ENCODE results near the gene GPR35.

GPR35 gene

DNA sequence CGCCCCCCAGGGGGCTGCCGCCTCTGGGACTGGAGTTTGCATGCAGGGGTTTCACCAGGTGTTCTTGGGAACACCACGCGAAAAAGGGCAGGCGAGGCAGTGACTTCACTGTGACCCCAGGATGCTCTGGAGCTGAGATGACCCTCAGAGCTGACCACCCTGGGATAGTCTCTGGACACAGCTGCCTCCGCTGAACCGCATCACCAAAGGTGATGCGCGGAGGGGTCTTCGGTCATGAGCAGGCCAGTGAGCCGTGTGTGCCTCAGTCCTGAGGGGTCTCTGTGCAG lies 17.5 kb downstream of the GPR35 start:
- no peak for DNase-seq (ENCODE audit: low spot score)
- ChIA-PET POLR2A (ENCODE audit: low non-redundant PET) (interaction anchor here (0.6 kb wide), 1 partner anchor 195 kb away, joined by 3 read pairs; no protein-coding TSS in a partner anchor), CTCF (no interaction called here)
- H3K27ac ChIP-seq: no peak overlapping the region
- TF ChIP-seq, protein P1, sequence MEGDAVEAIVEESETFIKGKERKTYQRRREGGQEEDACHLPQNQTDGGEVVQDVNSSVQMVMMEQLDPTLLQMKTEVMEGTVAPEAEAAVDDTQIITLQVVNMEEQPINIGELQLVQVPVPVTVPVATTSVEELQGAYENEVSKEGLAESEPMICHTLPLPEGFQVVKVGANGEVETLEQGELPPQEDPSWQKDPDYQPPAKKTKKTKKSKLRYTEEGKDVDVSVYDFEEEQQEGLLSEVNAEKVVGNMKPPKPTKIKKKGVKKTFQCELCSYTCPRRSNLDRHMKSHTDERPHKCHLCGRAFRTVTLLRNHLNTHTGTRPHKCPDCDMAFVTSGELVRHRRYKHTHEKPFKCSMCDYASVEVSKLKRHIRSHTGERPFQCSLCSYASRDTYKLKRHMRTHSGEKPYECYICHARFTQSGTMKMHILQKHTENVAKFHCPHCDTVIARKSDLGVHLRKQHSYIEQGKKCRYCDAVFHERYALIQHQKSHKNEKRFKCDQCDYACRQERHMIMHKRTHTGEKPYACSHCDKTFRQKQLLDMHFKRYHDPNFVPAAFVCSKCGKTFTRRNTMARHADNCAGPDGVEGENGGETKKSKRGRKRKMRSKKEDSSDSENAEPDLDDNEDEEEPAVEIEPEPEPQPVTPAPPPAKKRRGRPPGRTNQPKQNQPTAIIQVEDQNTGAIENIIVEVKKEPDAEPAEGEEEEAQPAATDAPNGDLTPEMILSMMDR (conservative IDR thresholded peaks at IDR 0.05; ENCODE audit: low read depth): no peak

DNA sequence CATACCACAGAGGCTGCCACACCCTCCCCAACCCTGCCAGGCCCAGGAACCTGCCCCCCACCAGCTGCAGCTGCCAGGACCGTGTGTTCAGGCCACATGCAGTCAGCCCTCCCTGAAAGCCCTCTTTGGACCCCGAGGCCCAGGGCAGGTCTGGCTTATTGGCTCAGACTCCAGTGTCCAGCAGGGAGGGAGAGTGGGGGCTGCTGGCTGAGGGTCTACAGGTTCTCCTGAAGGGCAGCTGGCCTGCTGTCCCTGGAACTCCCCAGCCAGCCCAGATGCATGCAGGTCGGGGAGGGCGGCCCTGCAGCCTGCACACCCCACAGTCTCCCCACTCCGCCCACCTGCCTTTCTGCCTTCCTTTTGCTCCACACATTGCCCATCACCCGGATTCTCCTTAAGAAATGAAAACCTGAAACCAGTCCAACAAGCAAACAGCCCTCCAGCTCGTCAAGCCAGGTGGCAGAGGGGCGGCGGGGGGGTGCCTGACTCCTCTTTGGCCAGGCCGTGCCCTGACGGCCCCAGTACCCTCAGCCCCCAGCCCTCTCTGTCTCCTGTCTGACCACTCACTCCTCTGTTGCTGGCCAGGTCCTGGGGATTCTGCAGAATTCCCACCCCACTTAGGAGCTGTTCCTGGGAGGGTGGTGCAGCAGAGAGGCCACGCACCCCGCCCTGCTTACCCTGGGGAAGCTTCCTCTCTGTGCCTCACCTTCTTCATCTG lies 18.0 kb downstream of the GPR35 start:
- ChIA-PET CTCF (interaction anchor here (0.6 to 0.7 kb wide), 2 partner anchors 500 to 643 kb away, joined by 3 read pairs; no protein-coding TSS in a partner anchor), POLR2A (ENCODE audit: low non-redundant PET) (no interaction called here)
- no peak for DNase-seq (ENCODE audit: low spot score)
- H3K27ac ChIP-seq: no peak overlapping the region
- TF ChIP-seq, protein P1 (conservative IDR thresholded peaks at IDR 0.05; ENCODE audit: low read depth): no peak

DNA sequence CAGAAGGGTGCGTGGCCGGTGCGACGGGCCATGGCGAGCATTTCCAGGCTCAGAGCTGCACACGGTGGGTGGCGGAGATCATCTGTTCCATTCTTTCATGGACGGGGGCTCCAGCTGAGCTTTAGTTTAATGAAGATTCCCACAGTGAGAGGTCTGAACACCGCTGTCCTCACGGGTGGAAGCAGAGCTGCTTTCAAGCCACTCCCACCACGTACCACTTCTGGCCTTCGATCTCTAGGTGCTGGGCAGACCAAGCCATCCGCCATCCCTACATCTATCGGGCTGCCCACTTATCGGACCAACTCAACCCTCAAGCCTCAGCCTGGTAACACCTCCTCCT lies 18.5 kb downstream of the GPR35 start:
- DNase-seq (ENCODE audit: low spot score): no peak
- TF ChIP-seq, protein P1 (conservative IDR thresholded peaks at IDR 0.05; ENCODE audit: low read depth): no peak
- CTCF ChIA-PET: interaction anchor here (0.6 to 0.7 kb wide), 2 partner anchors 500 to 643 kb away, joined by 3 read pairs; no protein-coding TSS in a partner anchor
- H3K27ac ChIP-seq: no peak overlapping the region
- POLR2A ChIA-PET (ENCODE audit: low non-redundant PET): no interaction called here

DNA sequence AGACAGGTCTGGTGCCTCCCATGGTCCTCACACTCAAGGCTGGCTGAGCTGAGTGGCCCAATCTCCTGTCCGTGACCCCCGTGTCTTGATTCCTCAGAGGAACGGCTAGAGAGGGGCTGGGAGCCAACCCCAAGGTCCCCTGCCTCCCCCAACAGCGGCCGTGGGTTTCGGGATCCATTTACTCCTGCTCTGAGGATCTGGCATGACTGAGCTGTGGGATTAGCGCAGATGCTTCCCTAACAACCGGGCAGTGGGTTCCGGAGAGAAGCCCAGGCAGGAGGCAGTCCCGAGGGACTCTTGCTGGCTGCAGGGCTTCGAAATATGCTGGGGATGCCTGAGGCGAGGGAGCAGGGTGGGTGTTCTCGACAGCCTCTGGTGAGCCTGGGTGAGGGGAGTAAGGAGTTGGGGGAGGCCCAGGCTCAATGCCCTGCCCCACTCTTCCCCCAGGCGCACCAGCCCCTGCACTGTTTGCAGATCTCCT lies 18.9 kb downstream of the GPR35 start:
- TF ChIP-seq, protein P1 (conservative IDR thresholded peaks at IDR 0.05; ENCODE audit: low read depth): no peak
- no peak overlapping the region for H3K27ac ChIP-seq
- POLR2A ChIA-PET (ENCODE audit: low non-redundant PET): no interaction called here
- CTCF ChIA-PET: no interaction called here
- no peak for DNase-seq (ENCODE audit: low spot score)

DNA sequence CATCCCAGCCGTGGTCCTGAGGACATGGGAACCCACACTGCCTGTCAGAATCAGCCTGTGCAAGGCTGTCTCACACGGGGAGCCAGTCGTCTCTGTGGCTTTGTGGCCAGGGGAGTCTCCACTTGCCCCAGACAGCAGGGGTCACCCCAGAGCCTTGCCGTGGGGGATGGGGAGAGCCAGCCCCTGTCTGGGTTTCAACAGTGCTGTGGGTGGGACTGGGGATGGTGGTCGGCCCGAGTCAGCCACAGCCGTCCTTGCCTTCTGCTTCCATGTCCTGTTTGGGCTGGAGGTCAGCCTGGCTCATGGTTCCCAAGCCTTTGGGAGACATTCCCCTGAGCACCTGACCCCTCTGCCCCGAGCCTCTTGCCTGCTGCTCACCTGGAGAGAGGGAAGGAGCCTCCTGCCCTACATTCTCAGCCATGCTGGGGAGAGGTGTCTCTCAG lies 19.6 kb downstream of the GPR35 start:
- no peak for DNase-seq (ENCODE audit: low spot score)
- TF ChIP-seq, protein P1 (conservative IDR thresholded peaks at IDR 0.05; ENCODE audit: low read depth): no peak
- H3K27ac ChIP-seq: no peak overlapping the region
- ChIA-PET CTCF (no interaction called here), POLR2A (ENCODE audit: low non-redundant PET) (no interaction called here)

DNA sequence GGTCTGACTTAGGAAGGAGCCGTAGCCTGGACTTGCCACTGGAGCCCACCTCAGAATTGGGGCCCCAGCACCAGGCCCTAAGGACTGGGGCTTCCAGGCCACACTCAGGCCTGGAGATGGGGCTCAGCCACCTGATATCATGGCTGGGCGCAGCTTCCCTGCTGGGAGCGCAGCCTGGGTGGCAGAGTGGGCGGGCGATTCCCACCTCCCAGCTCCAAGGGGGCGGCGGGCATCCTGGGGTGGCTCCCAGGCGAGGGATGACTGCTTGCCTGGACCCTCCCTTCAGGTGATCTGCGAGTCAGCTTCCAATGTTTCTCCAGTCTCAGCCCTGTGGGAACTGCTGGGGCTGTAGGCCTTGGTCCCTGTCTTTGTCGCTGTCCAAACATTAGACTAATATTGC lies 20.1 kb downstream of the GPR35 start:
- ChIA-PET POLR2A (ENCODE audit: low non-redundant PET) (no interaction called here), CTCF (no interaction called here)
- no peak for DNase-seq (ENCODE audit: low spot score)
- no peak overlapping the region for H3K27ac ChIP-seq
- TF ChIP-seq, protein P1 (conservative IDR thresholded peaks at IDR 0.05; ENCODE audit: low read depth): no peak
